M059J (cell line): ENCODE measurements around the gene MBNL2. TPM values are rescaled to one million over a fixed set of nuclear protein-coding genes. Genes with fewer than 3 reads are reported as not detected.

Experiments
- DNase-seq: peaks from one replicate; pipeline ENCODE4 v3.0.0-alpha.2; 2012; ENCODE audit warnings: low read depth
- total RNA-seq: library from RNA; depleted of rRNA; stranded (reverse); fragments of >200 nt; shearing (Covaris generic); gene quantifications from 2 replicates; pipeline ENCODE4 v1.2.3, GENCODE V29; 2014

The MBNL2 gene
- total RNA-seq, 1 experiment from 2014 or later = 72.8 TPM

- no peak for DNase-seq
These were observed 31.6 kb downstream of the MBNL2 start for GRCh38 chr13:97253581-97254293.

- peak; percentile 94 for DNase-seq
These were observed 32.7 kb downstream of the MBNL2 start for GRCh38 chr13:97254816-97255215.

GRCh38 chr13:97255515-97256021 is 33.4 kb downstream of the MBNL2 start:
- peak; percentile 55 for DNase-seq

- DNase-seq = peak; percentile 97
These were observed 34.2 kb downstream of the MBNL2 start for GRCh38 chr13:97256343-97256783.

- no peak for DNase-seq
These were observed 35.2 kb downstream of the MBNL2 start for GRCh38 chr13:97257228-97257755.

- peak; percentile 96 for DNase-seq
These were observed 36.0 kb downstream of the MBNL2 start for GRCh38 chr13:97257800-97258799.

- DNase-seq = no peak
These were observed 36.7 kb downstream of the MBNL2 start for GRCh38 chr13:97258801-97259200.

GRCh38 chr13:97259410-97259797 is 37.3 kb downstream of the MBNL2 start:
- no peak for DNase-seq

- peak; percentile 78 for DNase-seq
These were observed 37.9 kb downstream of the MBNL2 start for GRCh38 chr13:97259798-97260714.

GRCh38 chr13:97261254-97262005 is 39.3 kb downstream of the MBNL2 start:
- no peak for DNase-seq

GRCh38 chr13:97262058-97262457 is 39.9 kb downstream of the MBNL2 start:
- no peak for DNase-seq

GRCh38 chr13:97263160-97263559 is 41.0 kb downstream of the MBNL2 start:
- DNase-seq = no peak

GRCh38 chr13:97264663-97265062 is 42.5 kb downstream of the MBNL2 start:
- no peak for DNase-seq

GRCh38 chr13:97266332-97266731 is 44.2 kb downstream of the MBNL2 start:
- DNase-seq = no peak

GRCh38 chr13:97266772-97267417 is 44.8 kb downstream of the MBNL2 start:
- no peak for DNase-seq

GRCh38 chr13:97267418-97268059 is 45.4 kb downstream of the MBNL2 start:
- DNase-seq = no peak

GRCh38 chr13:97268772-97269171 is 46.6 kb downstream of the MBNL2 start:
- DNase-seq = peak; percentile 17

- DNase-seq = no peak
These were observed 47.5 kb downstream of the MBNL2 start for GRCh38 chr13:97269603-97270002.

- no peak for DNase-seq
These were observed 50.4 kb downstream of the MBNL2 start for GRCh38 chr13:97272526-97272925.
